Measurements from ENCODE around the gene FGFR2. TPM values are rescaled to one million over a fixed set of nuclear protein-coding genes. Genes with fewer than 3 reads are reported as not detected.

FGFR2 gene
- total and polyA plus RNA-seq, 8 donors = 48.0 to 350 (median 278) TPM

GRCh38 chr10:121628859-121629258 is 30.6 kb upstream of the FGFR2 start:
- TF ChIP-seq CTCF (IDR thresholded peaks at IDR 0.05) = no peak
- H3K36me3 ChIP-seq = no peaks in the 10 kb centered on the region
- no peaks in the 10 kb centered on the region for H3K27me3 ChIP-seq
- H3K4me1 ChIP-seq = no peaks in the 10 kb centered on the region
- DNase-seq (no peak), ATAC-seq (no peak)
- H3K9me3 ChIP-seq = no peaks in the 10 kb centered on the region
- intact Hi-C loops (cut with DNase I) = no loop called here
- no peak overlapping the region for H3K27ac ChIP-seq
- no peak overlapping the region for H3K4me3 ChIP-seq

- Histone ChIP-seq H3K4me1 (no peaks in the 10 kb centered on the region), H3K27ac (no peak overlapping the region), H3K4me3 (no peak overlapping the region), H3K9me3 (no peaks in the 10 kb centered on the region), H3K27me3 (no peaks in the 10 kb centered on the region), H3K36me3 (no peaks in the 10 kb centered on the region)
- intact Hi-C loops (cut with DNase I) = no loop called here
- no peak for TF ChIP-seq CTCF (IDR thresholded peaks at IDR 0.05)
- ATAC-seq (no peak), DNase-seq (no peak)
Observed at GRCh38 chr10:121627876-121628581, 29.8 kb upstream of the FGFR2 start.

GRCh38 chr10:121624836-121625486 is 26.7 kb upstream of the FGFR2 start:
- DNase-seq = no peak
- H3K4me1 ChIP-seq = no peaks in the 10 kb centered on the region
- ATAC-seq = peak; percentile 74
- H3K36me3 ChIP-seq = no peaks in the 10 kb centered on the region
- TF ChIP-seq CTCF (IDR thresholded peaks at IDR 0.05) = no peak
- H3K9me3 ChIP-seq = no peaks in the 10 kb centered on the region
- intact Hi-C loops (cut with DNase I) = no loop called here
- no peak overlapping the region for H3K27ac ChIP-seq
- H3K4me3 ChIP-seq = no peak overlapping the region
- peaks cover 0 to 8% of the 10 kb centered on the region in 2 donors for H3K27me3 ChIP-seq

- Histone ChIP-seq H3K4me3 (no peak overlapping the region), H3K36me3 (no peaks in the 10 kb centered on the region), H3K4me1 (no peaks in the 10 kb centered on the region), H3K9me3 (peaks cover 0 to 14% of the 10 kb centered on the region in 2 donors), H3K27me3 (peaks cover 0 to 8% of the 10 kb centered on the region in 2 donors), H3K27ac (no peak overlapping the region)
- intact Hi-C loops (cut with DNase I) = no loop called here
- no peak for TF ChIP-seq CTCF (IDR thresholded peaks at IDR 0.05)
- DNase-seq = no peak
- ATAC-seq = no peak
Observed at GRCh38 chr10:121618906-121619305, 20.7 kb upstream of the FGFR2 start.

GRCh38 chr10:121617176-121617575 is 18.9 kb upstream of the FGFR2 start:
- no peak for ATAC-seq

More at GRCh38 chr10:121617176-121617575, 18.9 kb upstream of the FGFR2 start:
- peaks cover 0 to 14% of the 10 kb centered on the region in 2 donors for H3K9me3 ChIP-seq
- no peak for TF ChIP-seq CTCF (IDR thresholded peaks at IDR 0.05)
- no peaks in the 10 kb centered on the region for H3K4me1 ChIP-seq
- no peak for DNase-seq
- intact Hi-C loops (cut with DNase I) = no loop called here
- H3K4me3 ChIP-seq = no peak overlapping the region
- no peak overlapping the region for H3K27ac ChIP-seq
- no peaks in the 10 kb centered on the region for H3K36me3 ChIP-seq
- H3K27me3 ChIP-seq = peaks cover 0 to 8% of the 10 kb centered on the region in 2 donors

All from left lung (tissue), 10 donors.